GM18517 (cell line): ENCODE results near the gene TMC5.

Source experiments
- ATAC-seq: cut with Tn5 transposase; IDR thresholded peaks from one replicate; pipeline ENCODE4 v1.9.1; 2021; ENCODE audit warnings: mild to moderate bottlenecking, moderate library complexity; ENCODE audit not compliant: unreplicated experiment

Gene TMC5

DNA sequence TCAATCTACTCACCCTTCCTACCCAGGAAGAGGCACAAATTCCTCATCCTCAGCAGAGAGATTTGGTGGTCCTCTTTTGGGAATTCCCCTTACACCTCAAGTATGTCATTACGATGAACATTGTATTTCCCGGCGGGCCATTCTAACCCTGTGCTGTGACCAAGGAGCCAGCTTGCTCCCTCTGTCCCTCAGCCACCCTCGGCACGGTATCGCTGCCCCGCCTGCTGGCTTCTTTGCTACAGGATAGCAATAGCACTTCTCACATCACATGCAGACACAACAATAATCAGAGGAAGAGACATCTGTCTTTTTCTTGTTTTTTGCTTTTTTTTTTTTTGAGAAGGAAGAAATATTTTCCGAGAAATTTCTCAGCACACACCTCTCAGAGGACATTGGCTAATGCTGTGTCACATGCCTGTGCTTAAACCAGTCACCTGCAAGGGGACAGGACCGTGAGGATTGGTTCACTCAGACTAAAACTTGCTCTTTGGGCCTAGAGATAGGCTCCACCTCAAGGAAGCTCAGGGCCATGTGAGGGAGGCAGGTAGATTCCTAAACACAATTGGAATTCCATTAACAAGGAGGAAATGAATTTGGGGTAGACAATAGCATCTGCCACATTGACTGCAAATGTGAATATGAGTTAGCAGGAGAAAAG lies 41.2 kb downstream of the TMC5 start:
- ATAC-seq = no peak

DNA sequence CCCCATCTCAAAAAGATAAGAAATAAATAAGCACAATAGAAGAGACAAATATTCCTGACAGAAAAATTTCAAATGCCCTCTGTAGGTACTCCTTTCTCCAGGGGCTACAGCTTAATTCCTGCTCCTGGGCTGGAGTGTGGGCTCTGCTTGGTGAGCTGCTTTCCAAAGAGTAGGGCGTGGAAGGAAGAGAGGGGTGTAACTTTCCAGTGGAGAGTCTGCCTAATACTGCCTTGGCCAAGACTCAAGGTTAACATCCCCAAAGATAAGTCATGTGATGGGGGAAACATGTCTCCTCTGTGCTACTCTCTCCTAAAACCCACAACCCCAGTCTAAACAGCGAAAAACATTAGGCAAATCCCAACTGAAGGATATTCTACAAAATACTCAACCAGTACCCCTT lies 42.7 kb downstream of the TMC5 start:
- no peak for ATAC-seq

GRCh38 chr16:19463468-19464315 lies 46.0 kb downstream of the TMC5 start:
- no peak for ATAC-seq

- no peak for ATAC-seq
Observed at GRCh38 chr16:19468300-19468699, 50.6 kb downstream of the TMC5 start.

DNA sequence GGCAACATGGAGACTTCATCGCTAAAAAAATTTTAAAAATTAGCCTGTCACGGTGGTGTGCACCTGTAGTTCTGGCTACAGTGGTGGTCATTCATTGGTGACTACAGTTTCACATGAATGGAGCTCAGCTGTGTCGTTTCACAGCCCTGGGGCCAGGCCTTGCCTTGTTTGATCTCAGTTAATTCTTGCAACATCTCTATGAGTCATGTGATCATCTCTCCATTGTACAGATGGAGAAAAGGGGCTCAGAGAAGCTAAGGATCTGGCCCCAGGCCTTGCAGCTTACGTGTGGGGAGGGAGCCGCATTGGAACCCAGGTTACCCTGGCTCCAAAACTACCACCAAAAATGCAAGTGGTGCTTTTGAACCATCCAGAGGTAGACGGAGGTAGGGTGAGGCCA lies 54.8 kb downstream of the TMC5 start:
- no peak for ATAC-seq

- no peak for ATAC-seq
Observed at GRCh38 chr16:19474617-19475016, 56.9 kb downstream of the TMC5 start.

DNA sequence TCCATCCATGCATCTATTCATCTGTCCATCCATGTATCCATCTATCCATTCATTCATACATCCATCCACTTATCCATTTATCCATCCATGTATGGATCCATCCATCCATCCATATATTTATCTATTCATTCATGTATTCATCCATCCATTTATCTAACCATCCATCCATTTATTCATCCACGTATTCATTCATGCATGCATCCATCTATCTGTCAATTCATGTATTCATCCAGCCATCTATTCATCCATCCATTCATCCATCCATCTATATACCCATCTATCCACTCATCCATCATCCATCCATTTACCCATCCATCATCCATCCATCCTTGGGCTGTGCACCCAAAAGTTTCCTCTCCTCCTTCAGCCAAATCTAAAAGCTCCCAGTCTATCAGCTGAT lies 60.8 kb downstream of the TMC5 start:
- no peak for ATAC-seq

- no peak for ATAC-seq
Observed at GRCh38 chr16:19479302-19479721, 61.6 kb downstream of the TMC5 start.

GRCh38 chr16:19481296-19481695 lies 63.6 kb downstream of the TMC5 start:
- ATAC-seq = no peak

GRCh38 chr16:19481769-19482168 lies 64.1 kb downstream of the TMC5 start:
- ATAC-seq = no peak

DNA sequence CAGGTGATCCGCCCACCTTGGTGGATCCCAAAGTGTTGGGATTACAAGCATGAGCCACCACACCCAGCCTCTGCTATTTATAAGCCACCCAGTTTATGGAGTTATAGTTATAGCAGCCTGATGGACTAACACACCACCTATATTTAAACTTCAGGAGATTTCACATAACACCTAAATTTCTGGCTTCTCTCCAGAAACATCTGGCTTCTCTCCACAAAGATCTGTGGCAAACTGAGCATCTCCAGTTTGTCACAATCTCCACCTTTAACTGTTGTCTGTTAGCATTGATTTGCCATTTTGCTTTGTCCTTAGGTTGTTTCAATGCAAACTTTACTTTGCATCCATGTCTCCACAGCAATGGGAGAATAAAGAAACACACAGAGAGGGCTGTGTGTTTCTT lies 64.6 kb downstream of the TMC5 start:
- ATAC-seq = no peak

GRCh38 chr16:19484096-19484495 lies 66.4 kb downstream of the TMC5 start:
- no peak for ATAC-seq

GRCh38 chr16:19485611-19486010 lies 67.9 kb downstream of the TMC5 start:
- no peak for ATAC-seq

DNA sequence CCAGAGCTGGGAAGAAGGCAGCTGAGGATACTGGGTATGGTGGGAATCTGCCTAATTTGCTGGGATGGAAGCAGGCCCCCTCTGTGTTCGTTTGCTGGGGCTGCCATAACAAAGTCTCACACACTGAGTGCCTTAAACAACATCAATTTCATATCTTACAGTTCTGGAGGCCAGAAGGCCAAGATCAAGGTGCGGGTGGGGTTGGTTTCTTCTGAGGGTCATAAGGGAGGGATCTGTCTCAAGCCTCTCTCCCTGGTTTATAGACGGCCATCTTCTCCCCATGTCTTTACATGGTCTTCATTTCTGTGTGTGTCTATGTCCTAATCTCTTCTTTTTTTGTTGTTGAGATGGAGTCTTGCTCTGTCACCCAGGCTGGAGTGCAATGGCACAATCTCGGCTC lies 68.4 kb downstream of the TMC5 start:
- ATAC-seq = no peak

DNA sequence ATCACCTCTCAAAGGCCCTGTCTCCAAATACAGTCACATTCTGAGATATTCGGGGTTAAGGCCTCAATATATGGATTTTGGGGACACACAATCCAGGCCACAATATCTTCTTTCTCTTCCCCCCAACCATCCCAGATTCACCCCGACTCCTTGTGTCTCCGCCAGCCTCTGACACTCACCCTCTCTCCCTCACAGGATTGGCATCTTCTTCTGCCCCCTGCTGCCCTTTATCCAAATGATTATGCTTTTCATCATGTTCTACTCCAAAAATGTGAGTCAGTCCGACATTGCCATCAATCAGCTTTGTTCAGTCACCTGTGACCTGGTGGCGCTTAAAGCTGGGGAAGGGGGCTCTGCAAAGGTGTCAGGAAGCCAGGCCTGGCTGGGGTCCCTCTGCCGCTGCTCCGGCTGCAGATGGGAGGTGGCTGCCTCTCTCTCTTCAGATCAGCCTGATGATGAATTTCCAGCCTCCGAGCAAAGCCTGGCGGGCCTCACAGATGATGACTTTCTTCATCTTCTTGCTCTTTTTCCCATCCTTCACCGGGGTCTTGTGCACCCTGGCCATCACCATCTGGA lies 69.2 kb downstream of the TMC5 start:
- no peak for ATAC-seq

- ATAC-seq = no peak
Observed at GRCh38 chr16:19488213-19488640, 70.5 kb downstream of the TMC5 start.

DNA sequence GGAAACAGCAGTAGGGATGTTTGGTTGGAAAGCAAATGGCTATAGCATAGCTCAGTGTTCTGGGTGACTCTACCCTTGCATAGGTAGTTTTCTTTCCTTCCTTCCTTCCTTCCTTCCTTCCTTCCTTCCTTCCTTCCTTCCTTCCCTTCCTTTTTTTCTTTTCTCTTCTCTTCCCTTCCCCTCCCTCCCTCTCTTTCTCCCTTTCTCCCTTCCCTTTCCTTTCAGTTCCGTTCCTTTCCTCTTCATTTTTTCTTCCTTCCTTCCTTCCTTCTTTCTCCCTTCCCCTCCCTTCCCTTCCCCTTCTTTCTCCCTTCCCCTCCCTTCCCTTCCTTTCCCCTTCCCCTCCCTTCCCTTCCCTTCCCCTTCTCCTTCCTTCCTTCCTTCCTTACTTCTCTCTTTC lies 72.9 kb downstream of the TMC5 start:
- ATAC-seq = no peak

- no peak for ATAC-seq
Observed at GRCh38 chr16:19497176-19497575, 79.5 kb downstream of the TMC5 start.

DNA sequence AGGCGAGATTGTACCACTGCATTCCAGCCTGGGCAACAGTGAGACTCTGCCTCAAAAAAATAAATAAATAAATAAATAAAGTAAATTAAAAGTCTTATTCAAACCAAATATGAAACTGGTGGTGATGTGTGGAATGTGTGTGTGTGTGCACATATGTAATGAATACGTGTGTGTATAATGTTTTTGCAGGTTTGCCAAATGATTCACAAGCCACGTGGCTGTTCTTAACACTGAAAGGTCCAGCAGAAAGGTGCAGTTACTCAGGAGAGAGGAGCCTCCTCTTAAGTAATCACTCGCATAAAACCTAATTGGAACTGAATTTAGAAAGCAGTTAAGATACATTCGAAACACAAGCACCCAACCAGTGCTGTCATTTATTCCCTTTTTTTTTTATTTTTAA lies 81.3 kb downstream of the TMC5 start:
- ATAC-seq = no peak

- no peak for ATAC-seq
Observed at GRCh38 chr16:19499481-19499880, 81.8 kb downstream of the TMC5 start.

DNA sequence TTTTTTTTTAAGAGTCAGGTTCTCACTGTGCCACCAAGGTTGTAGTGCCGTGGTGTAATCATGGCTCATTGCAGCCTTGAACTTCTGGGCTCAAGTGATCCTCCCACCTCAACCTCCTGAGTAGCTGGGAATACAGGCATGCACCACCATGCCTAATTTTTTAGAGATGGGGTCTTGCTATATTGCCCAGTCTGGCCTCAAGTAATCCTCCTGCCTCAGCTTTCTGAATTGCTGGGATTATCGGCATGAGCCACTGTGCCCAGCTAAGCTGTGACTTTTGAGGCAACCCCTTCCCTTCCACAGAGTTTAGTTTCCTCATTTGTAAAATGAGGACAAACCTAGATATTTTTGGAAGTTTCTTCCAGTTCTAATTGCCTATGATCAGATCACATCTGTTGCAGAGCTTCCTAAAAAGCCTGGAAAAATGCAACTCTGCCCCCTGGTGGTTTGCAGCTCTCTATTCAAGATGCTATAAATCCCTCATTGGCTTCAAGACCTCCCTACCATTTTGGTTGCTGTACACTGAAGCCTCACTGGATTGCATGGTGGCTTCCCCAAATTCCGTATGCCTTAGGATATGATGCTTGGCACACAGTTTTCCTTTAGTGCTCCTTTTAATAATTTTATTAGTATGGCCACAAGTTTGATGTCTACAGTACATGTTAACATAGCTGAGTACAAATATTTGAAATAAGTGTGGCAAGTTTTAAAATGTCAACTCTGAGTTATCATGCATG lies 84.9 kb downstream of the TMC5 start:
- no peak for ATAC-seq
